ENCODE data around the gene TTC28. TPM values are rescaled to one million over a fixed set of nuclear protein-coding genes. Genes with fewer than 3 reads are reported as not detected.

Gene TTC28
- total and polyA plus RNA-seq, 10 of the 15 experiments (the other 5 are each of a cell fraction or from before 2014, with no cell fraction given), result 0.15 to 8.4 (median 1.4) TPM

GRCh38 chr22:27941143-27941542, 738.5 kb downstream of the TTC28 start (continued):
- TF ChIP-seq USF1 (IDR thresholded peaks at IDR 0.05; ENCODE audit: borderline replicate concordance, extremely low read length, insufficient read depth, low read depth, low read length), result no peak
- no peak for TF ChIP-seq STAT3 (IDR thresholded peaks at IDR 0.05; ENCODE audit: low read depth, low read length)
- no peak for TF ChIP-seq NRF1 (conservative IDR thresholded peaks at IDR 0.05; ENCODE audit: low read depth, low read length)

- Histone ChIP-seq H3K9ac (ENCODE audit: control insufficient read depth, insufficient read depth, low read length) (no peak overlapping the region), H3K4me1 (ENCODE audit: control insufficient read depth, insufficient read depth, low read length) (no peaks in the 10 kb centered on the region), H3K79me2 (ENCODE audit: control insufficient read depth, insufficient read depth, low read length) (no peaks in the 10 kb centered on the region), H3K4me2 (ENCODE audit: control insufficient read depth, insufficient read depth) (no peak overlapping the region), H3K36me3 (ENCODE audit: control insufficient read depth in 2 of 2, insufficient read depth in 2 of 2, low read length in 1 of 2) (no peaks in the 10 kb centered on the region), H2AFZ (ENCODE audit: control insufficient read depth, low read depth, low read length) (no peak overlapping the region), H3K4me3 (no peak overlapping the region), H3K27me3 (replicated peaks in 1 of 2; ENCODE audit: control insufficient read depth in 2 of 2, insufficient read depth in 2 of 2, low read length in 1 of 2) (no peaks in the 10 kb centered on the region), H3K9me3 (replicated peaks; ENCODE audit: control insufficient read depth, insufficient read depth, low read length) (no peaks in the 10 kb centered on the region), H4K20me1 (ENCODE audit: control insufficient read depth, insufficient read depth) (no peaks in the 10 kb centered on the region; the same call in 1 of the 2 replicates), H3K27ac (ENCODE audit: control insufficient read depth, insufficient read depth) (no peak overlapping the region)
- ATAC-seq (no peak), FAIRE-seq (no peak), DNase-seq (ENCODE audit: low read depth, low spot score) (no peak)
- ChIA-PET SMC1A (ENCODE audit: uncharacterized antibody, unreplicated experiment) (interaction anchor here (1.0 to 2.2 kb wide), 5 partner anchors 21 to 56 kb away, joined by 3 to 6 read pairs (median 4); no protein-coding TSS in a partner anchor), RAD21 (ENCODE audit: unreplicated experiment) (no interaction called here), POLR2A (no interaction called here), CTCF (interaction anchor here (0.8 to 2.8 kb wide), 7 partner anchors 17 to 59 kb away, joined by 3 to 12 read pairs (median 4); no protein-coding TSS in a partner anchor)
- intact Hi-C loops (cut with micrococcal nuclease; ENCODE audit: unreplicated experiment), result no loop called here
- BruUV-seq (replicated peaks), result no TSS peak
- 88% methylated on average over 2 of the region's 2 CpGs for WGBS (ENCODE audit: insufficient coverage, insufficient replicate concordance, low lambda C conversion rate, missing lambda C conversion rate)
- in situ Hi-C loops (cut with MboI), result no loop called here
- TF ChIP-seq KAT2A (conservative IDR thresholded peaks at IDR 0.05; ENCODE audit: control insufficient read depth, low read depth, low read length) (no peak), RELA (IDR thresholded peaks at IDR 0.05; ENCODE audit: borderline replicate concordance, partially characterized antibody) (no peak), WRNIP1 (IDR thresholded peaks at IDR 0.05; ENCODE audit: borderline replicate concordance, low read depth, low read length) (no peak), BCLAF1 (IDR thresholded peaks at IDR 0.05) (no peak), RCOR1 (conservative IDR thresholded peaks at IDR 0.05; ENCODE audit: low read depth, low read length) (no peak), ASH2L (IDR thresholded peaks at IDR 0.05; ENCODE audit: borderline replicate concordance, low read depth) (no peak), EP300 (IDR thresholded peaks at IDR 0.05; ENCODE audit: borderline replicate concordance in 1 of 2, control insufficient read depth in 1 of 2, low read depth in 2 of 2, low read length in 2 of 2) (no peak), E4F1 (IDR thresholded peaks at IDR 0.05; ENCODE audit: borderline replicate concordance, partially characterized antibody) (no peak), SMAD5 (IDR thresholded peaks at IDR 0.05; ENCODE audit: low read depth) (no peak), POLR2AphosphoS2 (IDR thresholded peaks at IDR 0.05; ENCODE audit: low read depth, low read length) (no peak), FOXK2 (IDR thresholded peaks at IDR 0.05) (no peak), ATF3 (IDR thresholded peaks at IDR 0.05; ENCODE audit: borderline replicate concordance, extremely low read depth, low read depth, low read length) (no peak), MYC (IDR thresholded peaks at IDR 0.05; ENCODE audit: insufficient read depth, insufficient read length, insufficient replicate concordance, low read length, severe bottlenecking) (no peak)
These were observed 742.2 kb downstream of the TTC28 start for GRCh38 chr22:27937453-27937852.

Measured in GM12878 (cell line).